Vein endothelial cell (primary cell): ENCODE data around the gene SWAP70. TPM values are rescaled to one million over a fixed set of nuclear protein-coding genes. Genes with fewer than 3 reads are reported as not detected.

Experiments used
- total RNA-seq: library from RNA; depleted of rRNA; stranded (reverse); fragments of >200 nt; gene quantifications from 2 replicates; pipeline ENCODE4 v1.2.3, GENCODE V29; 2012

The SWAP70 gene
- total RNA-seq: 140 and 195 TPM in 2 replicates

GRCh38 chr11:9663699-9664275 is at the start of gene SWAP70:
SWAP70 (plus strand) TSS chr11:9664077; CDS start chr11:9664180, 103 bp downstream.

Other genes with a start within 250 kb of the SWAP70 start
- 18.0 and 23.7 TPM in 2 replicates for gene ZNF143, start 203.1 kb upstream of the SWAP70 start, total RNA-seq
- 22.2 and 31.7 TPM in 2 replicates for gene WEE1, start 90.4 kb upstream of the SWAP70 start, total RNA-seq